IMR-90 (cell line): ENCODE results near the gene FRMD6. TPM values are rescaled to one million over a fixed set of nuclear protein-coding genes. Genes with fewer than 3 reads are reported as not detected.

ENCODE experiments used
- ATAC-seq: fragments of 200-7000 bp; cut with Tn5 transposase; 2 replicates; pipeline ENCODE4 v1.9.1; 2020; ENCODE audit warnings: low read depth, mild to moderate bottlenecking, moderate library complexity
- BruUV-seq: library from RNA; stranded (reverse); fragments of 400-500 nt; replicated peaks from 2 replicates; lab custom pipeline; 2021; lab: Mats Ljungman, UMichigan
- CTCF ChIA-PET: fragments of 300-600 bp; formaldehyde crosslinking; extraction: SDS; loops from one replicate; lab custom pipeline; 2021; ENCODE audit warnings: antibody characterized with exemption; lab: Yijun Ruan, JAX
- POLR2A ChIA-PET: fragments of 300-600 bp; sonication (Branson Sonifier 250); formaldehyde crosslinking; loops from one replicate; lab custom pipeline; 2022; ENCODE audit warnings: antibody characterized with exemption; ENCODE audit not compliant: unreplicated experiment; lab: Charles Lee
- DNase-seq: peaks from one replicate; pipeline ENCODE4 v3.0.0; 2013
- H2AFZ ChIP-seq: replicated peaks from 2 replicates; pipeline ENCODE3; 2013; ENCODE audit warnings: low read length, mild to moderate bottlenecking; ENCODE audit not compliant: poor library complexity
- H2AK5ac ChIP-seq: 2 replicates; pipeline ENCODE4 v1.6.1; 2013; ENCODE audit warnings: low read depth, low read length, inconsistent platforms
- H2AK9ac ChIP-seq: replicated peaks from 2 replicates; pipeline ENCODE3; 2013; ENCODE audit warnings: mild to moderate bottlenecking, low read depth, low read length, moderate library complexity; ENCODE audit not compliant: poor library complexity
- H2BK120ac ChIP-seq: 2 replicates; pipeline ENCODE4 v1.6.1; 2013; ENCODE audit warnings: low read depth, low read length, inconsistent platforms
- H2BK15ac ChIP-seq: 3 replicates; pipeline ENCODE4 v1.6.1; 2013; ENCODE audit warnings: low read depth, low read length, inconsistent platforms
- H2BK20ac ChIP-seq: 2 replicates; pipeline ENCODE4 v1.6.1; 2013; ENCODE audit warnings: low read depth, mild to moderate bottlenecking, inconsistent platforms, low read length, moderate library complexity
- H2BK5ac ChIP-seq: 2 replicates; pipeline ENCODE4 v1.6.1; 2013; ENCODE audit warnings: mild to moderate bottlenecking, low read depth, low read length, inconsistent platforms; ENCODE audit not compliant: poor library complexity, severe bottlenecking
- H3K14ac ChIP-seq: replicated peaks from 2 replicates; pipeline ENCODE4 v1.6.1; 2013; ENCODE audit warnings: low read depth, low read length, inconsistent platforms
- H3K18ac ChIP-seq: 2 replicates; pipeline ENCODE4 v1.6.1; 2013; ENCODE audit warnings: low read depth, low read length, control low read depth
- H3K23ac ChIP-seq: 2 replicates; pipeline ENCODE4 v1.6.1; 2013; ENCODE audit warnings: low read depth, low read length, inconsistent platforms
- H3K27ac ChIP-seq: 2 replicates; pipeline ENCODE4 v1.5.1; 2013; ENCODE audit warnings: mild to moderate bottlenecking, control low read depth, low read length; ENCODE audit not compliant: insufficient read depth
- H3K27me3 ChIP-seq: 2 replicates; pipeline ENCODE4 v1.6.1; 2013; ENCODE audit warnings: low read length; ENCODE audit not compliant: control insufficient read depth, insufficient read depth
- H3K36me3 ChIP-seq: 2 replicates; pipeline ENCODE4 v1.6.1; 2013; ENCODE audit warnings: low read length, mixed read lengths; ENCODE audit not compliant: control insufficient read depth, insufficient read depth
- H3K4ac ChIP-seq: 2 replicates; pipeline ENCODE4 v1.6.1; 2013; ENCODE audit warnings: low read depth, low read length, inconsistent platforms
- H3K4me1 ChIP-seq: 2 replicates; pipeline ENCODE4 v1.6.1; 2013; ENCODE audit warnings: low read length, mixed read lengths; ENCODE audit not compliant: control insufficient read depth, insufficient read depth
- H3K4me2 ChIP-seq: 2 replicates; pipeline ENCODE4 v1.6.1; 2013; ENCODE audit warnings: low read depth, mild to moderate bottlenecking, control low read depth, low read length, moderate library complexity
- H3K4me3 ChIP-seq: 2 replicates; pipeline ENCODE4 v1.5.1; 2013; ENCODE audit warnings: low read depth, mild to moderate bottlenecking, control low read depth, low read length, moderate library complexity; ENCODE audit not compliant: insufficient read depth
- H3K56ac ChIP-seq: 2 replicates; pipeline ENCODE4 v1.6.1; 2013; ENCODE audit warnings: low read length, inconsistent platforms; ENCODE audit not compliant: insufficient read depth; ENCODE audit errors: extremely low read depth
- H3K79me1 ChIP-seq, 2 experiments: 2 replicates each; pipeline ENCODE4 v1.6.1; 2013; ENCODE audit warnings: low read length in 2 of 2, inconsistent platforms in 1 of 2, low read depth in 1 of 2
- H3K9ac ChIP-seq: 2 replicates; pipeline ENCODE4 v1.6.1; 2013; ENCODE audit warnings: low read depth, low read length, control low read depth
- H3K9me1 ChIP-seq: 2 replicates; pipeline ENCODE4 v1.6.1; 2013; ENCODE audit warnings: low read length, inconsistent platforms; ENCODE audit not compliant: insufficient read depth
- H3K9me3 ChIP-seq: 2 replicates; pipeline ENCODE4 v1.6.1; 2013; ENCODE audit warnings: low read length; ENCODE audit not compliant: control insufficient read depth, insufficient read depth
- H4K20me1 ChIP-seq: 2 replicates; pipeline ENCODE4 v1.6.1; 2013; ENCODE audit warnings: low read length, inconsistent platforms; ENCODE audit not compliant: insufficient read depth
- H4K5ac ChIP-seq: 2 replicates; pipeline ENCODE4 v1.6.1; 2013; ENCODE audit warnings: mild to moderate bottlenecking, low read depth, low read length, control low read depth
- H4K8ac ChIP-seq, 2 experiments: 2 replicates each; pipeline ENCODE4 v1.6.1; 2013; ENCODE audit warnings: low read depth in 2 of 2, low read length in 2 of 2, control low read depth in 1 of 2, inconsistent platforms in 1 of 2
- H4K91ac ChIP-seq: 2 replicates; pipeline ENCODE4 v1.6.1; 2013; ENCODE audit warnings: low read depth, low read length, inconsistent platforms; ENCODE audit not compliant: insufficient read depth
- BHLHE40 ChIP-seq: fragments of 150-350 bp; IDR thresholded peaks from 2 replicates; pipeline ENCODE4 v1.6.1; 2016; ENCODE audit warnings: mild to moderate bottlenecking, low read depth, low read length
- CHD1 ChIP-seq: IDR thresholded peaks from 2 replicates; pipeline ENCODE4 v1.6.1; 2012; ENCODE audit warnings: low read depth, low read length, improper control_type of control experiment
- FOS ChIP-seq: fragments of 150-350 bp; IDR thresholded peaks from 2 replicates; pipeline ENCODE4 v1.6.1; 2016; ENCODE audit warnings: low read depth, low read length
- NFE2L2 ChIP-seq: fragments of 150-350 bp; IDR thresholded peaks from 2 replicates; pipeline ENCODE4 v1.6.1; 2016; ENCODE audit warnings: low read depth, mild to moderate bottlenecking, low read length
- RAD21 ChIP-seq: IDR thresholded peaks from 2 replicates; pipeline ENCODE4 v1.6.1; 2012; ENCODE audit warnings: low read length, improper control_type of control experiment
- RCOR1 ChIP-seq: IDR thresholded peaks from 2 replicates; pipeline ENCODE4 v1.6.1; 2012; ENCODE audit warnings: mild to moderate bottlenecking, low read length, improper control_type of control experiment; ENCODE audit not compliant: insufficient replicate concordance
- USF2 ChIP-seq: fragments of 150-350 bp; IDR thresholded peaks from 2 replicates; pipeline ENCODE4 v1.6.1; 2017; ENCODE audit warnings: mild to moderate bottlenecking, antibody characterized with exemption, low read length, low read depth
- WGBS, 2 experiments: methylation state at CpG; one replicate each; pipeline versions ENCODE4 v1.1.5 to v1.1.7; 2013; ENCODE audit warnings: missing lambda C conversion rate in 2 of 2; ENCODE audit not compliant: insufficient read length in 1 of 2; ENCODE audit errors: extremely low coverage in 2 of 2; 5-methylcytosine and 5-hydroxymethylcytosine counted together
- dilution Hi-C: fragments of 300-500 bp; cut with HindIII; formaldehyde crosslinking; loops from one replicate; pipeline ENCODE4 v1.14.3; 2018; ENCODE audit warnings: low sequenced_read_pairs; ENCODE audit not compliant: unreplicated experiment
- in situ Hi-C: fragments of 300-500 bp; cut with MboI; formaldehyde crosslinking; loops from 3 replicates; pipeline ENCODE4 v1.14.3; 2019; ENCODE audit warnings: low sequenced_read_pairs, inconsistent platforms, mixed read lengths
- intact Hi-C: fragments of 100-400 bp; cut with micrococcal nuclease; formaldehyde crosslinking; loops from 2 replicates; pipeline ENCODE4 v1.10.0; 2022
- polyA plus RNA-seq, 3 experiments: library from polyadenylated mRNA; depleted of rRNA; stranded (reverse); fragments of >200 nt; gene quantifications; 2 replicates each; pipeline ENCODE4 v1.2.3, GENCODE V29; 2012; ENCODE audit warnings: low replicate concordance in 1 of 3
- total RNA-seq: library from RNA; depleted of rRNA; stranded (reverse); fragments of >200 nt; gene quantifications from 2 replicates; pipeline ENCODE4 v1.2.3, GENCODE V29; 2012

Gene FRMD6
- total and polyA plus RNA-seq, 2 of the 4 experiments (the other 2 are of a cell fraction): 243 to 682 TPM

GRCh38 chr14:51628238-51628637 is 23.5 kb upstream of the FRMD6 start:
- 0 out of 2 replicates have a peak, but pooled peaks cover 3% of the 10 kb centered on the region for H3K4me1 ChIP-seq
- dilution Hi-C loops: no loop called here
- no peak for TF ChIP-seq RAD21
- no peak for TF ChIP-seq USF2
- no peak for TF ChIP-seq CHD1
- TF ChIP-seq RCOR1: no peak
- no peak for TF ChIP-seq FOS
- no peak for TF ChIP-seq NFE2L2
- TF ChIP-seq BHLHE40: no peak
- no peak for DNase-seq
- H3K23ac ChIP-seq: no peak overlapping the region
- intact Hi-C loops: no loop called here
- H3K9me1 ChIP-seq: peaks cover 5% of the 10 kb centered on the region; the same call in 1 of the 2 replicates
- H3K9me3 ChIP-seq: no peaks in the 10 kb centered on the region
- no peaks in the 10 kb centered on the region for H3K27me3 ChIP-seq
- H2BK120ac ChIP-seq: no peak overlapping the region
- no TSS peak for BruUV-seq
- H3K4ac ChIP-seq: no peak overlapping the region
- no peak overlapping the region for H3K4me3 ChIP-seq
- no peak overlapping the region for H2AK9ac ChIP-seq
- H2BK15ac ChIP-seq: no peak overlapping the region
- no peak overlapping the region for H2AFZ ChIP-seq
- no peak overlapping the region for H2BK5ac ChIP-seq
- ChIA-PET CTCF (no interaction called here), POLR2A (no interaction called here)
- no peak overlapping the region for H3K14ac ChIP-seq
- no peaks in the 10 kb centered on the region for H3K36me3 ChIP-seq
- H3K79me1 ChIP-seq: 0 out of 4 replicates have a peak, but pooled peaks cover 0 to 6% of the 10 kb centered on the region in 2 experiments
- no peak overlapping the region for H4K8ac ChIP-seq
- no peak overlapping the region for H3K9ac ChIP-seq
- no peak overlapping the region for H3K27ac ChIP-seq
- ATAC-seq: no peak
- H2BK20ac ChIP-seq: no peak overlapping the region
- in situ Hi-C loops: no loop called here
- no CpG with 5 or more reads among the region's 1 CpG for WGBS, 2 experiments
- no peaks in the 10 kb centered on the region for H4K20me1 ChIP-seq
- no peak overlapping the region for H4K5ac ChIP-seq
- H3K4me2 ChIP-seq: no peak overlapping the region
- no peak overlapping the region for H3K56ac ChIP-seq
- H2AK5ac ChIP-seq: no peak overlapping the region
- H3K18ac ChIP-seq: no peak overlapping the region
- H4K91ac ChIP-seq: no peak overlapping the region
